GM12875 (cell line): ENCODE data around the gene SLC45A1.

Experiments
- H3K4me3 ChIP-seq: one replicate; pipeline ENCODE4 v1.5.1; 2011; ENCODE audit warnings: low read depth, low read length, control low read depth
- TF ChIP-seq, protein P1 (sequence below): IDR thresholded peaks from 2 replicates; pipeline ENCODE4 v1.5.1; 2011; ENCODE audit warnings: low read depth, mild to moderate bottlenecking, control low read depth, inconsistent platforms, low read length, moderate library complexity, borderline replicate concordance; ENCODE audit not compliant: insufficient read depth

The SLC45A1 gene

GRCh38 chr1:8338526-8339202, 20.8 kb downstream of the SLC45A1 start:
- no peak overlapping the region for H3K4me3 ChIP-seq
- TF ChIP-seq, protein P1, sequence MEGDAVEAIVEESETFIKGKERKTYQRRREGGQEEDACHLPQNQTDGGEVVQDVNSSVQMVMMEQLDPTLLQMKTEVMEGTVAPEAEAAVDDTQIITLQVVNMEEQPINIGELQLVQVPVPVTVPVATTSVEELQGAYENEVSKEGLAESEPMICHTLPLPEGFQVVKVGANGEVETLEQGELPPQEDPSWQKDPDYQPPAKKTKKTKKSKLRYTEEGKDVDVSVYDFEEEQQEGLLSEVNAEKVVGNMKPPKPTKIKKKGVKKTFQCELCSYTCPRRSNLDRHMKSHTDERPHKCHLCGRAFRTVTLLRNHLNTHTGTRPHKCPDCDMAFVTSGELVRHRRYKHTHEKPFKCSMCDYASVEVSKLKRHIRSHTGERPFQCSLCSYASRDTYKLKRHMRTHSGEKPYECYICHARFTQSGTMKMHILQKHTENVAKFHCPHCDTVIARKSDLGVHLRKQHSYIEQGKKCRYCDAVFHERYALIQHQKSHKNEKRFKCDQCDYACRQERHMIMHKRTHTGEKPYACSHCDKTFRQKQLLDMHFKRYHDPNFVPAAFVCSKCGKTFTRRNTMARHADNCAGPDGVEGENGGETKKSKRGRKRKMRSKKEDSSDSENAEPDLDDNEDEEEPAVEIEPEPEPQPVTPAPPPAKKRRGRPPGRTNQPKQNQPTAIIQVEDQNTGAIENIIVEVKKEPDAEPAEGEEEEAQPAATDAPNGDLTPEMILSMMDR = no peak

DNA sequence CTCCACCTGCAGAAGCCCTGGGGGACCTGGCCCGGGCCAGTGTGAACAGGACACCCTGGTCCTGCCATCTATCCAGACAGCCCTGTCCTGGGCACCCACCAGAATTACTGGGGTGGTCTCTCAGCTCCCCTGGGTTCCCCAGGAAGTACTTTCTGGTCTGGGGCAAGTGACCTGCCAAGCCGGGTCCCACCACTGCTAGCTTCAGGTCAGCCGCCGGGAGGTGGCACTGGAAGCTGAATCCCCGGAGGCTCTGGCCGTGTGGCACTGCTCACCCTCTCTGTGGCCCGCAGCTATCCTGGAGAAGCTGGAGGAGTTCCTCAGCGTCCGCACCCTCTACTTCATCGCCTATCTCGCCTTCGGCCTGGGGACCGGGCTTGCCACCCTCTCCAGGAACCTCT, 21.3 kb downstream of the SLC45A1 start:
- TF ChIP-seq, protein P1 = no peak
- H3K4me3 ChIP-seq = no peak overlapping the region

- TF ChIP-seq, protein P1 = no peak
- H3K4me3 ChIP-seq = no peak overlapping the region
Observed at GRCh38 chr1:8340448-8340847, 22.5 kb downstream of the SLC45A1 start.

DNA sequence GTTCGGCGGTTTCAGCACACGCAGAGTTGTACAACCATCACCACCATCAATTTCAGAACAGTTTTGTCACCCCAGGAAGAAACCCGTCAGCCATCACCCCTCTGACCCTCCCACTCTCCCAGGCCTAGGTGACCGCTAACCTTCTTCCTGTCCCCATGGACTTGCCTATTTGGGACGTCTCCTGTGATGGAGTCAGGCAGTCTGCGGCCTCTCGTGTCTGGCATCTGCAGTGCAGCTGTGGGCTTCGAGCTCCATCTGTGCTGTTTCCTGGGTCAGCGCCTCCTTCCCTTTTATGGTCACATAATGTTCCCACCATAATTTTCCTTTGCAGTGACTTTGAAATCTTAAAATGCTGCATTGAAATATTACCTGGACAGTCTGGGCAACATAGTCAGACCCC, 24.4 kb downstream of the SLC45A1 start:
- TF ChIP-seq, protein P1 = no peak

GRCh38 chr1:8343044-8343443, 25.1 kb downstream of the SLC45A1 start:
- no peak overlapping the region for H3K4me3 ChIP-seq
- TF ChIP-seq, protein P1 = no peak

More for the DNA sequence above, 24.4 kb downstream of the SLC45A1 start:
- no peak overlapping the region for H3K4me3 ChIP-seq

DNA sequence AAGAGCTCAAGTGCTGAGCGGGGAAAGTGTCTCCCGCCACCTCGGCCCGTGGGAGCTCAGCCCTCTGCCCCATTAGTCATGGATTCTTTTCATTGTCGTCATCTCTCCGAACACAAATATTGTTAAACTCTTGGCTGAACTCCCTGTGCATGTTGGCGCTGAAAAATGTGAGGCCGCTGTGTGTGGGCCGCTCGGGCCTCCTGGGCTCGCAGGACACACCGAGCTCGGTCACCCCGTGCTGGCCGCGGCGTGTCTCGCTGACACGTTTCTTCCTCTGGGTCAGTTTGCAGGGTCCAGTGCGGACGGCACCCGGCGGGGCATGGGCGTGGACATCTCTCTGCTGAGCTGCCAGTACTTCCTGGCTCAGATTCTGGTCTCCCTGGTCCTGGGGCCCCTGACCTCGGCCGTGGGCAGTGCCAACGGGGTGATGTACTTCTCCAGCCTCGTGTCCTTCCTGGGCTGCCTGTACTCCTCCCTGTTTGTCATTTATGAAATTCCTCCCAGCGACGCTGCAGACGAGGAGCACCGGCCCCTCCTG, 25.6 kb downstream of the SLC45A1 start:
- H3K4me3 ChIP-seq = no peak overlapping the region

More for the DNA sequence above, 25.6 kb downstream of the SLC45A1 start:
- TF ChIP-seq, protein P1 = no peak
